Tibial nerve (tissue), 4 donors: Measurements from ENCODE around the gene L3MBTL2.

ENCODE experiments used
- CTCF ChIP-seq, 5 experiments: fragments of 200-600 bp in 3 of 5; fragments of 450-650 bp in 2 of 5; sonication (generic) in 3 of 5; IDR thresholded peaks; one replicate each; pipeline ENCODE4 v1.5.1; 2016 to 2019; ENCODE audit warnings: antibody characterized with exemption in 5 of 5, mild to moderate bottlenecking in 3 of 5, moderate library complexity in 2 of 5
- EP300 ChIP-seq, 2 donors: sonication (generic); formaldehyde crosslinking; IDR thresholded peaks; one replicate each; pipeline ENCODE4 v1.6.1; 2017; ENCODE audit warnings: antibody characterized with exemption in 2 of 2, mild to moderate bottlenecking in 1 of 2
- POLR2A ChIP-seq, 2 donors: fragments of 450-650 bp; IDR thresholded peaks; one replicate each; pipeline ENCODE4 v1.6.1; 2017; ENCODE audit warnings: antibody characterized with exemption in 2 of 2, mild to moderate bottlenecking in 2 of 2, moderate library complexity in 2 of 2

DNA sequence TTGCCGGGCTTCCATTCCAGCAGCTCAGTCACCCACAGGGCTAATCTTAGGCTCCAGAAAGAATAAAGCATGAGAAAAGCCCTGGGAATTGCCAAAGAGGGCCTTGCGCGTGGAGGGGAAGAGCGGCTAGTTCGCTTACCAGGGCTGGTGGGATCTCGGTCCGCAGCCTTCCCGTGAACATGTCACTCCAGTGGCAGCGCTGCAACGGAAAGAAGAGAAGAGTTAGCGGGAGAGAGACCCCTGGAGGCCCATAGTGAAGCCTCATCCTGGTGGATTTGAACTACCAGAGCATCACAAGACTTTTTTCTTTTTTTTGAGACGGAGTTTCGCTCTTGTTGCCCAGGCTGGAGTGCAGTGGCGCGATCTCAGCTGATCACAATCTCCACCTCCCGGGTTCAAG lies 62.8 kb downstream of the L3MBTL2 start:
- TF ChIP-seq POLR2A (IDR thresholded peaks at IDR 0.05) (no peak), CTCF (IDR thresholded peaks at IDR 0.05) (no peak), EP300 (IDR thresholded peaks at IDR 0.05) (no peak)
